Right atrium auricular region (tissue), 2 donors: ENCODE measurements around the gene ENPP7. TPM values are rescaled to one million over a fixed set of nuclear protein-coding genes. Genes with fewer than 3 reads are reported as not detected.

ENCODE experiments used
- DNase-seq: peaks from one replicate; pipeline ENCODE4 v3.0.0-alpha.2; 2019; ENCODE audit warnings: low spot score
- H3K27ac ChIP-seq, 2 donors: fragments of 200-600 bp; sonication (generic); 1 replicate in 1 of 2; 2 replicates in 1 of 2; pipeline ENCODE4 v1.5.1; 2016 to 2019
- H3K27me3 ChIP-seq, 2 donors: fragments of 200-600 bp; sonication (generic); one replicate each; pipeline versions ENCODE4 v1.5.1 to v1.6.0; 2017 to 2019
- H3K36me3 ChIP-seq: fragments of 200-600 bp; sonication (generic); one replicate; pipeline ENCODE4 v1.5.1; 2016
- H3K4me1 ChIP-seq, 2 donors: fragments of 200-600 bp; sonication (generic); one replicate each; pipeline versions ENCODE4 v1.5.1 to v1.6.0; 2017 to 2019
- H3K4me3 ChIP-seq, 2 donors: fragments of 200-600 bp; sonication (generic); 1 replicate in 1 of 2; 2 replicates in 1 of 2; pipeline ENCODE4 v1.5.1; 2017 to 2019; ENCODE audit warnings: mild to moderate bottlenecking in 1 of 2, moderate library complexity in 1 of 2
- H3K9me3 ChIP-seq, 2 donors: fragments of 200-600 bp; sonication (generic); one replicate each; pipeline ENCODE4 v1.5.1; 2019
- CTCF ChIP-seq, 2 donors: fragments of 200-600 bp; sonication (generic); IDR thresholded peaks; one replicate each; pipeline ENCODE4 v1.5.1; 2019; ENCODE audit warnings: antibody characterized with exemption in 2 of 2
- total RNA-seq, 2 donors: library from RNA; depleted of rRNA; stranded (reverse); fragments of >200 nt; gene quantifications; one replicate each; pipeline ENCODE4 v1.1.0, GENCODE V29; 2016

ENPP7 gene
- total RNA-seq, 2 donors from 2014 or later = not detected

- no peaks in the 10 kb centered on the region for H3K9me3 ChIP-seq
- no peak for DNase-seq
- no peak overlapping the region for H3K27ac ChIP-seq
- no peaks in the 10 kb centered on the region for H3K36me3 ChIP-seq
- no peak for TF ChIP-seq CTCF (IDR thresholded peaks at IDR 0.05)
- H3K27me3 ChIP-seq = no peaks in the 10 kb centered on the region
- H3K4me3 ChIP-seq = no peak overlapping the region
- peaks cover 0 to 27% of the 10 kb centered on the region in 2 donors for H3K4me1 ChIP-seq
Measured at GRCh38 chr17:79781736-79782575, 51.2 kb downstream of the ENPP7 start.

DNA sequence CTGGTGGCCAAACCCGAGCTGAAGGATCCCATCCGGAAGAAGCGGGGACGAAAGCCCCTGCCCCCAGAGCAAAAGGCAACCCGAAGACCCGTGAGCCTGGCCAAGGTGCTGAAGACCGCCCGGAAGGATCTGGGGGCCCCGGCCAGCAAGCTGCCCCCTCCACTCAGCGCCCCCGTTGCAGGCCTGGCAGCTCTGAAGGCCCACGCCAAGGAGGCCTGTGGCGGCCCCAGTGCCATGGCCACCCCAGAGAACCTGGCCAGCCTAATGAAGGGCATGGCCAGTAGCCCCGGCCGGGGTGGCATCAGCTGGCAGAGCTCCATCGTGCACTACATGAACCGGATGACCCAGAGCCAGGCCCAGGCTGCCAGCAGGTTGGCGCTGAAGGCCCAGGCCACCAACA lies 53.1 kb downstream of the ENPP7 start:
- no peaks in the 10 kb centered on the region for H3K9me3 ChIP-seq
- no peak for TF ChIP-seq CTCF (IDR thresholded peaks at IDR 0.05)
- no peak for DNase-seq
- no peak overlapping the region for H3K27ac ChIP-seq
- no peak overlapping the region for H3K4me3 ChIP-seq
- peaks cover under 1 to 7% of the 10 kb centered on the region in 2 donors for H3K27me3 ChIP-seq
- peaks cover 0 to 14% of the 10 kb centered on the region in 2 donors for H3K4me1 ChIP-seq
- H3K36me3 ChIP-seq = no peaks in the 10 kb centered on the region

DNA sequence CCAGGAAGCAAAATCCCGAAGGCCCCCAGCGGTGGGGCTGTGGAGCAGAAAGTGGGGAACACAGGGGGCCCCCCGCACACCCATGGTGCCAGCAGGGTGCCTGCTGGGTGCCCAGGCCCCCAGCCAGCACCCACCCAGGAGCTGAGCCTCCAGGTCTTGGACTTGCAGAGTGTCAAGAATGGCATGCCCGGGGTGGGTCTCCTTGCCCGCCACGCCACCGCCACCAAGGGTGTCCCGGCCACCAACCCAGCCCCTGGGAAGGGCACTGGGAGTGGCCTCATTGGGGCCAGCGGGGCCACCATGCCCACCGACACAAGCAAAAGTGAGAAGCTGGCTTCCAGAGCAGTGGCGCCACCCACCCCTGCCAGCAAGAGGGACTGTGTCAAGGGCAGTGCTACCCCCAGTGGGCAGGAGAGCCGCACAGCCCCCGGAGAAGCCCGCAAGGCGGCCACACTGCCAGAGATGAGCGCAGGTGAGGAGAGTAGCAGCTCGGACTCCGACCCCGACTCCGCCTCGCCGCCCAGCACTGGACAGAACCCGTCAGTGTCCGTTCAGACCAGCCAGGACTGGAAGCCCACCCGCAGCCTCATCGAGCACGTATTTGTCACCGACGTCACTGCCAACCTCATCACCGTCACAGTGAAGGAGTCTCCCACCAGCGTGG lies 53.7 kb downstream of the ENPP7 start:
- Histone ChIP-seq H3K9me3 (no peaks in the 10 kb centered on the region), H3K27ac (no peak overlapping the region), H3K27me3 (peaks cover 7 to 13% of the 10 kb centered on the region in 2 donors), H3K4me1 (peaks cover 0 to 12% of the 10 kb centered on the region in 2 donors), H3K4me3 (no peak overlapping the region), H3K36me3 (no peaks in the 10 kb centered on the region)
- DNase-seq = no peak
- TF ChIP-seq CTCF (IDR thresholded peaks at IDR 0.05) = no peak

DNA sequence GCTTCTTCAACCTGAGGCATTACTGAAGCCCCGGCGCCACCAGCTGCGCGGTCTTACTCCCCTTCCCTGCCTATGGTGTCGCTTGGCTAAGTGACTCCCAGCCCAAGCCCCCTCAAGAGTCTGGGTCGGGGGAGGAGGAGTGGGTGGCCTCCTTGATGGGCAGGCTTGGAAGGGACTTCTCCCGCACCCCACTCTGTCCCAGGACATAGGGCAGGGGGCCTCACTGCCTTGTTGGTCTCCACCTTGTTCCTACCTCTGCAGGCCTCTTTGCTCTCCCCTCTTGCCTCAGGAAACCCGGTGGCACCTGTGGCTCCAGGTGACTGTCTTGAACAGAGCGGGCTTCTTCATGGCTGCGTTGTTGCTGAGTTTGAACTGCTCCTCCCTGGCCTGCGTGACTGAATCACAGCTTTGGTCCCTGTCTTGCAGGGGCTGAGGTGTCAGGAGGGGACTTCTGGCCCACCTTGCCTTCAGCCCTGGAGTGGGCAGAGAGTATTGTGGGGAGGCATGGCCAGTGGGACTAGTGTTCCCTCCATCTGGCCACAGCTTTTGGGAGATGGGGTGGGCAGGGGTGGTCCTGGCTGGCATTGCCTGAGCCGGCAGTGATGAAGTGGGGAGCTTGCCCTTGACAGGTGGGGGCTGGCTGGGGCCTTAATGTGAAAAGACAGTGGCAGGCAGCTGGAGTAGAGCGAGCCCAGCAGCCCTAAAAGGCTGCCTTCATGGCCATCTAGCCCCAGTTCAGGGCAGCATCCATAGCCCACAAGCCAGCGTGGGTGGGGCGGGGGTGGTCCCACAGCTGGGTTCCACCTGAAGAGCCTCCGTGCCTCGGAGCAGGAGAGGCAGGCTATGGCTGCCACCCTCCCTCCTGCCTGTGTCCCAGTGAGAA lies 54.5 kb downstream of the ENPP7 start:
- Histone ChIP-seq H3K9me3 (no peaks in the 10 kb centered on the region), H3K4me3 (no peak overlapping the region), H3K27ac (no peak overlapping the region), H3K36me3 (no peaks in the 10 kb centered on the region), H3K27me3 (peaks cover 13 to 20% of the 10 kb centered on the region in 2 donors), H3K4me1 (peaks cover 0 to 20% of the 10 kb centered on the region in 2 donors)
- no peak for DNase-seq
- no peak for TF ChIP-seq CTCF (IDR thresholded peaks at IDR 0.05)

GRCh38 chr17:79785900-79786810 lies 55.4 kb downstream of the ENPP7 start:
- H3K9me3 ChIP-seq = no peaks in the 10 kb centered on the region
- no peak overlapping the region for H3K4me3 ChIP-seq
- H3K27me3 ChIP-seq = peaks cover 22 to 29% of the 10 kb centered on the region in 2 donors
- peaks cover 0 to 29% of the 10 kb centered on the region in 2 donors for H3K4me1 ChIP-seq
- no peak for TF ChIP-seq CTCF (IDR thresholded peaks at IDR 0.05)
- DNase-seq = no peak
- no peak overlapping the region for H3K27ac ChIP-seq
- no peaks in the 10 kb centered on the region for H3K36me3 ChIP-seq
